Esophagus (tissue), 2 donors: ENCODE data around the gene SPDEF. TPM values are rescaled to one million over a fixed set of nuclear protein-coding genes. Genes with fewer than 3 reads are reported as not detected.

ENCODE experiments used
- H3K27ac ChIP-seq, 2 donors: one replicate each; pipeline ENCODE4 v1.5.1; 2013; ENCODE audit warnings: low read depth in 2 of 2, mild to moderate bottlenecking in 2 of 2, inconsistent platforms in 1 of 2, low read length in 1 of 2, moderate library complexity in 1 of 2
- H3K27me3 ChIP-seq, 2 donors: one replicate each; pipeline ENCODE4 v1.6.1; 2013; ENCODE audit warnings: low read length in 2 of 2, control low read depth in 1 of 2, mild to moderate bottlenecking in 1 of 2; ENCODE audit not compliant: insufficient read depth in 2 of 2, control insufficient read depth in 1 of 2
- H3K36me3 ChIP-seq, 2 donors: one replicate each; pipeline ENCODE4 v1.6.1; 2013; ENCODE audit warnings: low read length in 1 of 2; ENCODE audit not compliant: control insufficient read depth in 2 of 2, insufficient read depth in 2 of 2
- H3K4me1 ChIP-seq, 2 donors: one replicate each; pipeline ENCODE4 v1.6.1; 2013; ENCODE audit warnings: low read length in 1 of 2; ENCODE audit not compliant: control insufficient read depth in 2 of 2, insufficient read depth in 2 of 2
- H3K4me3 ChIP-seq, 2 donors: one replicate each; pipeline ENCODE4 v1.5.1; 2013; ENCODE audit warnings: low read length in 2 of 2, mild to moderate bottlenecking in 2 of 2, low read depth in 1 of 2, moderate library complexity in 1 of 2
- H3K9me3 ChIP-seq, 2 donors: one replicate each; pipeline ENCODE4 v1.6.1; 2013; ENCODE audit warnings: mild to moderate bottlenecking in 2 of 2, low read depth in 1 of 2, low read length in 1 of 2, moderate library complexity in 1 of 2; ENCODE audit not compliant: control insufficient read depth in 2 of 2, insufficient read depth in 1 of 2
- WGBS, 2 donors: extraction: QIAGEN DNeasy Blood & Tissue Kit; methylation state at CpG; one replicate each; pipeline ENCODE4 v1.1.7; 2013; 5-methylcytosine and 5-hydroxymethylcytosine counted together
- polyA plus RNA-seq, 2 donors: library from polyadenylated mRNA; stranded (reverse); fragments of 200-250 nt; gene quantifications; one replicate each; pipeline ENCODE4 v1.2.3, GENCODE V29; 2013
- donor health status: healthy with polysubstance abuse.
- donor health status: Bipolar disorder and iron deficiency.

SPDEF gene
- polyA plus RNA-seq, 2 donors = 0.08 TPM

- Histone ChIP-seq H3K9me3 (no peaks in the 10 kb centered on the region), H3K27ac (no peak overlapping the region), H3K4me1 (no peaks in the 10 kb centered on the region), H3K27me3 (no peaks in the 10 kb centered on the region), H3K4me3 (no peak overlapping the region), H3K36me3 (no peaks in the 10 kb centered on the region)
- 89 to 95% methylated on average over 4 of the region's 4 CpGs for WGBS, 2 donors
These were observed 42.5 kb downstream of the SPDEF start for GRCh38 chr6:34513646-34514045.

GRCh38 chr6:34512738-34513115 is 43.4 kb downstream of the SPDEF start:
- WGBS, 2 donors = 89 to 92% methylated on average over 5 of the region's 5 CpGs
- Histone ChIP-seq H3K4me1 (no peaks in the 10 kb centered on the region), H3K36me3 (no peaks in the 10 kb centered on the region), H3K9me3 (no peaks in the 10 kb centered on the region), H3K4me3 (no peak overlapping the region), H3K27me3 (no peaks in the 10 kb centered on the region), H3K27ac (no peak overlapping the region)

GRCh38 chr6:34511915-34512737 is 44.0 kb downstream of the SPDEF start:
- Histone ChIP-seq H3K27me3 (no peaks in the 10 kb centered on the region), H3K36me3 (no peaks in the 10 kb centered on the region), H3K9me3 (no peaks in the 10 kb centered on the region), H3K27ac (no peak overlapping the region), H3K4me3 (no peak overlapping the region), H3K4me1 (no peaks in the 10 kb centered on the region)
- 69 to 71% methylated on average over 11 to 12 of the region's 12 CpGs for WGBS, 2 donors

GRCh38 chr6:34511214-34511914 is 44.8 kb downstream of the SPDEF start:
- Histone ChIP-seq H3K27me3 (no peaks in the 10 kb centered on the region), H3K4me3 (no peak overlapping the region), H3K36me3 (no peaks in the 10 kb centered on the region), H3K27ac (no peak overlapping the region), H3K9me3 (no peaks in the 10 kb centered on the region), H3K4me1 (no peaks in the 10 kb centered on the region)
- 77 to 80% methylated on average over 6 of the region's 6 CpGs for WGBS, 2 donors

- Histone ChIP-seq H3K4me1 (no peaks in the 10 kb centered on the region), H3K27me3 (no peaks in the 10 kb centered on the region), H3K4me3 (no peak overlapping the region), H3K27ac (no peak overlapping the region), H3K36me3 (no peaks in the 10 kb centered on the region), H3K9me3 (no peaks in the 10 kb centered on the region)
- WGBS, 2 donors = 85% methylated on average over 4 of the region's 4 CpGs
These were observed 45.8 kb downstream of the SPDEF start for GRCh38 chr6:34510299-34510698.

- Histone ChIP-seq H3K27ac (no peak overlapping the region), H3K4me1 (no peaks in the 10 kb centered on the region), H3K36me3 (no peaks in the 10 kb centered on the region), H3K4me3 (no peak overlapping the region), H3K9me3 (no peaks in the 10 kb centered on the region), H3K27me3 (no peaks in the 10 kb centered on the region)
- WGBS, 2 donors = 95 to 97% methylated on average over 4 of the region's 4 CpGs
These were observed 46.3 kb downstream of the SPDEF start for GRCh38 chr6:34509782-34510181.

GRCh38 chr6:34508425-34508824 is 47.7 kb downstream of the SPDEF start:
- Histone ChIP-seq H3K4me3 (no peak overlapping the region), H3K27ac (no peak overlapping the region), H3K4me1 (no peaks in the 10 kb centered on the region), H3K36me3 (no peaks in the 10 kb centered on the region), H3K9me3 (no peaks in the 10 kb centered on the region), H3K27me3 (no peaks in the 10 kb centered on the region)
- 90 to 92% methylated on average over 3 of the region's 3 CpGs for WGBS, 2 donors

- Histone ChIP-seq H3K4me3 (no peak overlapping the region), H3K27me3 (no peaks in the 10 kb centered on the region), H3K4me1 (no peaks in the 10 kb centered on the region), H3K27ac (no peak overlapping the region), H3K36me3 (no peaks in the 10 kb centered on the region), H3K9me3 (no peaks in the 10 kb centered on the region)
- 71 to 76% methylated on average over 5 of the region's 5 CpGs for WGBS, 2 donors
These were observed 49.4 kb downstream of the SPDEF start for GRCh38 chr6:34506718-34507117.

- WGBS, 2 donors = 70 to 80% methylated on average over 10 of the region's 10 CpGs
- no peaks in the 10 kb centered on the region for H3K36me3 ChIP-seq
- no peak overlapping the region for H3K4me3 ChIP-seq
- H3K27ac ChIP-seq = no peak overlapping the region
- no peaks in the 10 kb centered on the region for H3K27me3 ChIP-seq
- H3K9me3 ChIP-seq = peaks cover 0 to 3% of the 10 kb centered on the region in 2 donors
- H3K4me1 ChIP-seq = no peaks in the 10 kb centered on the region
These were observed 58.7 kb downstream of the SPDEF start for GRCh38 chr6:34497411-34497810.
